SK-N-MC (cell line): ENCODE results near the gene PLA2R1.

Experiments used
- EZH2 ChIP-seq: fragments of 200-600 bp; sonication (generic); IDR thresholded peaks from one replicate; pipeline ENCODE4 v1.6.1; 2017; ENCODE audit warnings: antibody characterized with exemption
- POLR2AphosphoS5 ChIP-seq: IDR thresholded peaks from 2 replicates; pipeline ENCODE4 v1.6.1; 2012; ENCODE audit warnings: mild to moderate bottlenecking, low read depth, low read length, borderline replicate concordance

- TF ChIP-seq EZH2 = no peak
- no peak for TF ChIP-seq POLR2AphosphoS5
Measured at GRCh38 chr2:159926695-159927094, 135.7 kb downstream of the PLA2R1 start.
